Inflammatory macrophage treated with lipopolysaccharide for 4 hours (primary cell): ENCODE measurements around the gene ABCC10.

Source experiments
- DNase-seq: peaks from one replicate; pipeline ENCODE4 v3.0.0-alpha.2; 2020

Gene ABCC10

DNA sequence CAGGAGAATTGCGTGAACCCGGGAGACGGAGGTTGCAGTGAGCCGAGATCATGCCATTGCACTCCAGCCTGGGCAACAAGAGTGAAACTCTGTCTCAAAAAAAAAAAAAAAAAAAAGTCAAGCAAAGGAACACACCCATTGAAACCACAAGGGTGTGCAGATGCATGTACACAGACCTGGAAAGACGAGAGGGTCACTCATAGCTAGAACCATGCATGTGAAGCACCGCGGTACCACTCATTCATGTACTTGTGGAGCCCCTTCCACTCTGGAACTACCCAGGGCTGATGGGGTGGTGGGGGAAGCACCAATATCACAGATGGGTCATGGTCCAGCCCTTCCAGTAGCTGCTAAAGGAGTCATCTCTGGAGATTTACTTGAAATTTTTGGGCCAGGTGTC is 42.6 kb downstream of the ABCC10 start:
- DNase-seq = no peak

DNA sequence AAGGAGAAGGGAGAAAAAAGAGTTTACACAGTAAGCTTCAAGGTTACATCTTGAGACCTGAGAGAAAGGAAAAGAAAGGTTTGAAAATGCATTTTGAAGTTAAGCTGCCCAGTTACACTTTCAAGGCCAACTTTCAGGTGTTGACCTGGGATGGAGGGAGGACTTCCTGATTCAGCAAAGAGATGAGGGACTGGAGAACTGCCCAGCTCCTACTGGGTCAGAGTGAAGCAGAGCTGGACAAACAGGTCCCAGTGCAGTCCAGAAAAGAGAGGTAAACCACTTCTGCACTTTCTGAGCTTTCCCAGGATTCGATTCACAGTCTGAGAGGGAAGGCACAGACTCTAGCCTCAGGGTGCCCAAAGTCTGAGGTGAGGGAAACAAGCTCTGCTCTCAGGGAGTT is 44.1 kb downstream of the ABCC10 start:
- no peak for DNase-seq

DNA sequence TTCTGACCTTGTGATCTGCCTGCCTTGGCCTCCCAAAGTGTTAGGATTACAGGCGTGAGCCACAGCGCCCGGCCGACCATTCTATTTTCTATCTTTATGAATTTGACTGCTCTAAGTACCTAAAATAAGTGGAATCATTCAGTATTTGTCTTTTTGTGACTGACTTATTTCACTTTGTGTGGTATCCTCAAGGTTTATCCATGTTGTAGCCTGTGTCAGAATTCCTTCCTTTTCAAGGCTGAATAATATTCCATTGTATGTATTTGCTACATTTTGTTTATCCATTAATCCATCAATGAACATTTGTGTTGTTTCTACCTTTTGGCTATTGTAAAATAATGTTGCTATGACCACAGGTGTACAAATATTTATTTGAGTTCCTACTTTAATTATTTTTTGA is 45.2 kb downstream of the ABCC10 start:
- DNase-seq = no peak

GRCh38 chr6:43475516-43475915 is 48.2 kb downstream of the ABCC10 start:
- no peak for DNase-seq

GRCh38 chr6:43476746-43477145 is 49.4 kb downstream of the ABCC10 start:
- no peak for DNase-seq

DNA sequence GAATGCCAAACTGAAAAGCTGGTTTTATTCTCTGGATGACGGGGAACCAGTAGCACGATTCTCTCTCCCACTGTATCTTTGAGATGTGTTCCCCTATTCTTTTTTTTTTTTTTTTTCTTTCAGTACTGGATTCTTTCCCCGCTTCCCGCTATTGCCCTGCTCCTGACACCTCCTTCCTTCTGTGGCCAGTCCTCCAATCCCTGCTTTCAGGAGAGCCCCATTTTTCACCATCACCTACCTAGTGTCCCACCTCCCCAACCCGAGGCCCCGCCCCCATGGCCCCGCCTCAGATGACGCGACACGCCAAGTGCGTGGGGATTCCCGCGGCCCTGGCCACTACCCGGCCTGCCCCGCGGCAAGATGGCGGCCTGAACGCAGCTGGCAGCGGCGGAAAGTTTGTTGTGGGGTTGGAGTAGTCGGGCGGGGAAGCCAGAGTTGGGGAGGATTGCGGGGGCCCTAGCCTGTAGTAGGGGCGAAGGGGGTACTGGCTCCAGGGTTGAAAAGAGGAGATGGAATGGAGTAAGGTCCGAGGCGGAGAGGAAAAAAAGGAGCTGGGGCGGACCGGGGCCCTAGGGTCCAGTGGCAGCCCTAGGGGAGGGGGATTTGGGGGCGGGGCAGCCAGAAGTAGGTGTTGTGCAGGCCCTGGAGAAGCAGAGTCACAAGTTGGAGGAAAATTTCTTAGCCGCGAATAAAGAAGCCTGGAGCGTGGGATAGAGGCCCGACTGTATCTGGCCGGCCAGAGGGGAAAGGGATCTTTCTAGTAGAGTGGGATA is 50.1 kb downstream of the ABCC10 start, which contains the start of gene TJAP1:
TSS of gene TJAP1 (plus strand) at position 336 of the 773 bp plus-strand sequence. CDS start 21,432 bp downstream, outside the sequence.
- peak; percentile 86 for DNase-seq

- DNase-seq = no peak
These were observed 50.6 kb downstream of the ABCC10 start for GRCh38 chr6:43478008-43478372.

- peak; percentile 6 for DNase-seq
These were observed 53.7 kb downstream of the ABCC10 start for GRCh38 chr6:43481075-43481474.

DNA sequence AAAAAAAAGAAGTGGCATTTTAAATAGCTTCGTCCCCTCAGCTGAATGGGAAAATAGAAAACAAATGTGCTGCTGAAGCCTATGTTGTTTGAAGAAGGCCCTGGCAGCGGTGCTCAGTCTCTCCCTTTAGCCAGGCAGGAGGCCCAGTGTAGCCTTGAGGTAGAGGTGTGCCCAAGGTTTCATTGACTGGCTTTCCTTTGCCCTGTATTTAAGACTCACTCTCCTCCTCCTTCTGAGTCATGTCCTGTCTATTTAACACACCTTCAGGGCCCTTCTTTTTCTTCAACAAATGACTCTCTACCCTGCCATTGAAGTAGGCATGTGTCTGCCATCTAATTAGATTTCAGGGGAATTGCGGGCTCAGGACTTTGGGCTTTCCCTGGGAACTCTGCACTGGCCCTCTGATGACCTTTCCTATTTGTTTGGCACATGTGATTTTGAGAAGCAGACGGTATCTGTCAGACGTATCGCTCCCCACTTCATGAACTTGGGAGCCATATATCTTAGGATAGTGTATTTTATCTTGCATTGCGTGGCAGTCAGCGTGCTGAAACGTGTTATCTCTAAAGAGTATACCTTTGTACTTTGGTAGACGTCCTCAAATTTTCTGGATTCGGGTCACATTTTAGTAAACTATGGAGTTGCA is 54.4 kb downstream of the ABCC10 start:
- DNase-seq = no peak

DNA sequence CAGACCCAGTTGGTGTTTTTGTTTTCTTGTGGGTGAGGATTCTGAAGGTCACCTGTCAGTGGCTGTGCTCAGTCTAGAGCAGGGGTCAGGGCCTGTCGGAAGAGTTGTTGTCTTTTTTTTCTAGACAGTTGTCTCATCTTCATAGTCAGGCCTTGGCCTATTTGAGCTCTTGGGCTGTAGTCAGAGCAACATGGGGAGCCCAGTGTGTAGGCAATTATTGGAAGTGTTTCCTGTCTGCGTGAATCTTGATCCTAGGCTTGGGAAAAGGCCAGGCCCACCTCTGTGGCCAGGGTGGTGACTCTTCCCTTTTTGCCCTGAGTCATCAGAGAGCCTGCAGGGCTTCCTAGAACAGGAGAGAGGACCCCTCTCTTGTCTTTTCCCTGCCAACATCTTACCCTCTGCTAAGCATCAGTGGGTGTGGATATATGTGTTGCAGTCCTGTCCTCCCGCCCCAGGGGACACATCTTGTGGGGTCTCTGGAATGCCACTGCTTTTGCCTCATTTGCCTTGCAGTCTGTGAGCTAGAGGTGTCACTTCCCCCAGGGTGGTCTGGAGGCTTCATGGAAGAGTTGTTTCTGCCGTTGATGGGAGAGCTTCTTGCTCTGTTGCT is 61.4 kb downstream of the ABCC10 start:
- no peak for DNase-seq

DNA sequence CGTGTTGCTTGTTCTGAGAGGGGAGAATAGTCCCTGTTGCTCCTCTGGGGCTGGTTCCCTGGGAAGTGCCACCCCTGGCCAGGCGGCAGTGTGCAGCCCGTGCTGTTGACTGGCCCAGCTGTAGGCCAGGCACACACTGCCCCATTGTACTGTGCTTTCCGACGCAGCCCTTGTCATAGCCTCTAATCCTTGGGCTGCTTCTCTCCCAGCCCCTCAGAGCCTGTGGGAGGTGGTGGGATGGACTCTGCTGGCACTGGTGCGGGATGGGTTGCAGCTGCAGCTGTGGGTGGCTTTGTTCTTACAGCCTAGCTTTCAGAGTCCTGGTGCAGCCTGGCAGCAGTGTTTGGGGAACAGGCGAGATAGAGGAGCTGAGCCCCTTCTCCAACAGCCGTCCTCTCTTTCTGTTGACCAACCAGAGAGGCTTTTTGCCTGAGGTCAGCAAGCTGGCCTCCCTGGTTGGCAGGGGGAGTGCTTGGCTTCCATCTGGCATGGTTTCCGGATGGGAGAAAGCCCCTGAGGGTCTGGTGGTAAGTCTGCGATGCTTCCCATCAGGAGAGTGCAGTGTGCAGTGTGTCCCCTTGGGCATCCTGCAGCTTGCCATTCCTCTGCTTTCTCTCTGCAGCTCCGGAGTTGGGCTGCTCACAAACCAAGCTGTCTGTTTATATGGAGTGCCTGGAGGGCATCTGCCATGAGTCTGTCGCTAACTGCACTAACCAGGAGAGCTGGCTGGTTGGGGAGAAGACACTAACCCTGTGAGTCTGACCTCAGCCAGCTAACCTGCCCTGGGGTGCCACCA is 62.1 kb downstream of the ABCC10 start:
- no peak for DNase-seq

- DNase-seq = no peak
These were observed 63.2 kb downstream of the ABCC10 start for GRCh38 chr6:43490523-43490939.

DNA sequence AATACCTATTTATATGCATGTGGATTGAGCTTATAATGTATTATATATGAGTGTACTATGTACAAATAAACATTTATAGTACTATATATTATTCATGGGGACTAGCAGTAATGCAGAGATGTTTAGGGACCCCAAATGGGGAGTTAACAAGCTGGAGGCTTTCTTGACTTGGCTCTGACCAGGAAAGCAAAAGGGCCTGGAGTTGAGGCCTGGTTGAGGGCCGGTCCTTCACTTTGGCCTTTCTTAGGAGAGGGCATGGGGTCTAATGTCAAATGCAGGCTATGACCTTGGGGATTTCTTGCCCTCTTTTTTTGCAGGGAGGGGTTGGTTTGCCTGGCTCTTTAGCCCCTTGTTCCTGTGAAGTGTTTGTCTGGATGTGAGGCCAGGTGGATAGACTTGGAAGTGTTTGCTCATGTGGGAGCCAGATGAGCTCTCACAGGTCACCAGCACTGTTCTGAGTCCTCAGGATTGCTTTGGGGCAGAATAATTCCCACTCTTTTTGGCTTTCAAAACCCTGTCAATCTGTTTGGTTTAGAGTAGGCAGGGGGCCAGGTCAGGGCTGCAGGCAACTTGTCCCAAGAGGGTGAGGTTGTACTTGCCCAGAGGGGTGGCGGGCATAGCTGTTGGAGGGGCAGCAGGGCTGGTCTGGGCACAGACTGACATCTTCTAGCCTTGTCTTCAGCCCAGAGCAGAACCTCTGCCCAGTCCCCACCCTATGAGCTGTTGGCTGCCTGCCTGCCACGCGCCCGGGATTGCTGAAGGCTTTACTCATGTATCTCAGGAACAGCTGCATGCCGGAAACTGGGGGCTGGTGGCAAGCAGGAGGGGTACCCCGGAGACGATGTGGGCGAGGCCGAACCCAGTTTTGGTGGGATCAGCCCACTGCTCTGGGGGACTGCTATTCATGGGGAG is 64.7 kb downstream of the ABCC10 start:
- DNase-seq = no peak

GRCh38 chr6:43492673-43493072 is 65.3 kb downstream of the ABCC10 start:
- DNase-seq = no peak

GRCh38 chr6:43493230-43493629 is 65.9 kb downstream of the ABCC10 start:
- no peak for DNase-seq

DNA sequence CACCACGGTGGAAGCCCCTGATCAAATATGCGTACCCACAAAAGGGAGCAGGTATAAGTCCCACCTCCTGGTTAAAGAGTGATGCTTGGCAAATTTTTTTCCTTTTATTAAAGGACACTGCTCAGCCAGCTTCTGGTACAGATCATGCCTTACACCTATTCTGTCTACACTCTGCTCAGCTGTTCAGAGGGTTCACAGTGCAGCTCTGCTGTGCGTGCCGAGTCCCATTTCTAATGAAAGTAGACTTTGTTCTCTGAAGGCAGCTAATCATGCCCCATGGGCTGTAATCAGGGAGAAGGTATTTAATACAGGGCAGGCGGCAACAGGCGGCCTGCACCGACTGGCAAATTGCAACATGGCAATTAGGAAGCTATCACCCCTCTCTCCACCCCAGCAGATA is 66.5 kb downstream of the ABCC10 start:
- no peak for DNase-seq

GRCh38 chr6:43494321-43494720 is 67.0 kb downstream of the ABCC10 start:
- no peak for DNase-seq

GRCh38 chr6:43494766-43495165 is 67.4 kb downstream of the ABCC10 start:
- no peak for DNase-seq

GRCh38 chr6:43495409-43495941 is 68.1 kb downstream of the ABCC10 start:
- DNase-seq = peak; percentile 12

GRCh38 chr6:43496370-43497128 is 69.2 kb downstream of the ABCC10 start:
- DNase-seq = no peak

- no peak for DNase-seq
These were observed 69.7 kb downstream of the ABCC10 start for GRCh38 chr6:43497129-43497396.
